GM12892 (cell line): ENCODE measurements around the gene TWF2.

Experiments used
- DNase-seq: peaks from one replicate; pipeline ENCODE4 v3.0.0; 2011; ENCODE audit not compliant: insufficient read length
- FAIRE-seq: peaks from 2 replicates; lab custom pipeline; 2011; peaks lifted over from hg19 to GRCh38; lab: Jason Lieb, UNC
- POLR2A ChIP-seq: IDR thresholded peaks from 2 replicates; pipeline ENCODE4 v1.6.1; 2011; ENCODE audit warnings: low read depth, low read length, control low read depth
- POLR2AphosphoS5 ChIP-seq: IDR thresholded peaks from 2 replicates; pipeline ENCODE4 v1.6.1; 2011; ENCODE audit warnings: low read depth, low read length, control low read depth
- TAF1 ChIP-seq: IDR thresholded peaks from 2 replicates; pipeline ENCODE4 v1.6.1; 2011; ENCODE audit warnings: low read depth, mild to moderate bottlenecking, control low read depth, low read length, borderline replicate concordance

TWF2 gene

GRCh38 chr3:52183786-52184445 lies 55.0 kb downstream of the TWF2 start:
- TF ChIP-seq TAF1 (no peak), POLR2A (no peak), POLR2AphosphoS5 (no peak)

GRCh38 chr3:52182691-52183090 lies 56.3 kb downstream of the TWF2 start:
- DNase-seq (no peak), FAIRE-seq (no peak)
- TF ChIP-seq TAF1 (no peak), POLR2A (no peak), POLR2AphosphoS5 (no peak)

More at GRCh38 chr3:52183786-52184445, 55.0 kb downstream of the TWF2 start:
- FAIRE-seq = no peak
- no peak for DNase-seq

GRCh38 chr3:52182196-52182595 lies 56.8 kb downstream of the TWF2 start:
- FAIRE-seq = no peak

GRCh38 chr3:52181543-52181942 lies 57.4 kb downstream of the TWF2 start:
- DNase-seq (no peak), FAIRE-seq (no peak)
- TF ChIP-seq POLR2A (no peak), POLR2AphosphoS5 (no peak)

More at GRCh38 chr3:52182196-52182595, 56.8 kb downstream of the TWF2 start:
- TF ChIP-seq POLR2AphosphoS5 (no peak), TAF1 (no peak), POLR2A (no peak)
- DNase-seq = no peak
